Measurements from ENCODE around the gene PYHIN1. TPM values are rescaled to one million over a fixed set of nuclear protein-coding genes. Genes with fewer than 3 reads are reported as not detected.
A peak's percentile ranks its signal among the peaks of the same experiment; 100 is the strongest.

The PYHIN1 gene
- total and polyA plus RNA-seq, 2 of the 8 experiments (the other 6 are each of a cell fraction or from before 2014, with no cell fraction given): not detected

- no peak within 1 kb of the TSS for H3K27ac ChIP-seq (ENCODE audit: low read depth, low read length)
- no peak within 1 kb of the TSS for H2BK12ac ChIP-seq (ENCODE audit: low read depth, low read length)
- H2BK15ac ChIP-seq (ENCODE audit: low read length): no peak within 1 kb of the TSS
- no peaks in the 10 kb centered on the region for H3K9me3 ChIP-seq (ENCODE audit: insufficient read depth in 2 of 2, low read depth in 1 of 2, low read length in 1 of 2)
- H3K79me1 ChIP-seq (ENCODE audit: low read depth, low read length): no peaks in the 10 kb centered on the region
- H4K8ac ChIP-seq (ENCODE audit: extremely low read depth, insufficient read depth, low read length): no peak within 1 kb of the TSS
- no peak within 1 kb of the TSS for H2BK20ac ChIP-seq (ENCODE audit: low read length)
- no peak within 1 kb of the TSS for H3K56ac ChIP-seq (replicated peaks; ENCODE audit: insufficient read length, low read depth, low read length)
- peaks cover 1 to 13% (median 12%) of the 10 kb centered on the region in 4 experiments; a peak in 5 of 7 replicates for H3K27me3 ChIP-seq (replicated peaks in 1 of 4; ENCODE audit: control insufficient read depth in 3 of 4, extremely low read depth in 1 of 4, insufficient read depth in 3 of 4, low read length in 3 of 4)
- H3K4me3 ChIP-seq (ENCODE audit: extremely low read depth in 1 of 4, insufficient read depth in 2 of 4, low read depth in 3 of 4, low read length in 4 of 4): no peak within 1 kb of the TSS
- no peak within 1 kb of the TSS for H3K23ac ChIP-seq (ENCODE audit: insufficient read length)
- no peak within 1 kb of the TSS for H4K91ac ChIP-seq (replicated peaks; ENCODE audit: insufficient read length, low read length)
- POLR2A ChIA-PET (ENCODE audit: partially characterized antibody): no interaction called here
- CTCF ChIA-PET (ENCODE audit: partially characterized antibody): interaction anchor here (0.6 kb wide), 1 partner anchor 585 kb away, joined by 5 read pairs; no protein-coding TSS in a partner anchor
- 89% methylated on average over 5 of the region's 5 CpGs; no CpG with 5 or more reads in 1 of the 2 experiments for WGBS, 2 experiments (ENCODE audit: extremely low coverage in 1 of 2, insufficient coverage in 1 of 2, insufficient read length in 1 of 2, insufficient replicate concordance in 2 of 2, low coverage in 1 of 2, low lambda C conversion rate in 2 of 2, missing lambda C conversion rate in 1 of 2)
- no peak for FAIRE-seq
- H3K18ac ChIP-seq (ENCODE audit: extremely low read depth, low read length): no peak within 1 kb of the TSS
- H3K79me2 ChIP-seq (ENCODE audit: control insufficient read depth in 1 of 2, insufficient read depth in 2 of 2, low read length in 2 of 2): no peaks in the 10 kb centered on the region
- H3K14ac ChIP-seq (ENCODE audit: insufficient read length): no peak within 1 kb of the TSS
- H2AK5ac ChIP-seq (ENCODE audit: low read depth, low read length): no peak within 1 kb of the TSS
- no peak within 1 kb of the TSS for H3K9ac ChIP-seq (replicated peaks in 1 of 4; ENCODE audit: extremely low read depth in 1 of 4, low read depth in 3 of 4, low read length in 3 of 4)
- H4K5ac ChIP-seq (ENCODE audit: insufficient read length, low read depth, low read length): no peak within 1 kb of the TSS
- H4K20me1 ChIP-seq (replicated peaks in 1 of 2; ENCODE audit: control insufficient read depth in 1 of 2, insufficient read depth in 2 of 2, low read length in 2 of 2): no peaks in the 10 kb centered on the region
- H3K36me3 ChIP-seq (ENCODE audit: control insufficient read depth in 2 of 4, insufficient read depth in 4 of 4, low read length in 3 of 4): no peaks in the 10 kb centered on the region
- no peak within 1 kb of the TSS for H2BK120ac ChIP-seq (replicated peaks; ENCODE audit: low read depth, low read length)
- H3K4ac ChIP-seq (replicated peaks; ENCODE audit: insufficient read length, low read depth, low read length): no peak within 1 kb of the TSS
- peaks cover 2 to 21% (median 15%) of the 10 kb centered on the region in 4 experiments; a peak in 5 of 7 replicates for H3K4me1 ChIP-seq (replicated peaks in 1 of 4; ENCODE audit: control insufficient read depth in 3 of 4, insufficient read depth in 4 of 4, low read length in 3 of 4)
- no peak for DNase-seq (ENCODE audit: low read depth in 1 of 2, low spot score in 2 of 2)
- H3K4me2 ChIP-seq (ENCODE audit: insufficient read depth in 1 of 2, low read depth in 2 of 2, low read length in 2 of 2): no peak within 1 kb of the TSS
- peak within 1 kb of the TSS; percentile 37; the same call in 1 of the 2 replicates for H2AFZ ChIP-seq (ENCODE audit: low read length)
- no peak within 1 kb of the TSS for H2BK5ac ChIP-seq (ENCODE audit: low read depth, low read length)
- H3K23me2 ChIP-seq (ENCODE audit: low read depth, low read length): 0 out of 2 replicates have a peak, but pooled peaks cover 4% of the 10 kb centered on the region
- TF ChIP-seq RAD21 (IDR thresholded peaks at IDR 0.05 in 1 of 2, conservative IDR thresholded peaks at IDR 0.05 in 1 of 2; ENCODE audit: low read depth in 2 of 2, low read length in 2 of 2) (no peak), RBBP5 (IDR thresholded peaks at IDR 0.05; ENCODE audit: borderline replicate concordance, low read depth, low read length) (no peak), PHF8 (conservative IDR thresholded peaks at IDR 0.05; ENCODE audit: low read depth, low read length) (no peak), EZH2 (IDR thresholded peaks at IDR 0.05; ENCODE audit: low read depth, low read length, severe bottlenecking) (no peak), CTCF (IDR thresholded peaks at IDR 0.05; ENCODE audit: control extremely low read depth in 1 of 3, insufficient read depth in 1 of 3, low read depth in 1 of 3, low read length in 3 of 3) (no peak), SP1 (IDR thresholded peaks at IDR 0.05; ENCODE audit: low read depth, low read length) (no peak), KDM4A (IDR thresholded peaks at IDR 0.05; ENCODE audit: low read depth, low read length, severe bottlenecking) (no peak), TBP (IDR thresholded peaks at IDR 0.05; ENCODE audit: low read depth, low read length) (no peak), TAF7 (optimal IDR thresholded peaks at IDR 0.05; ENCODE audit: borderline replicate concordance, low read depth, low read length) (no peak)
Measured at GRCh38 chr1:159009704-159010361, 78.5 kb downstream of the PYHIN1 start, which contains the start of gene IFI16. Gene IFI16 (plus strand): TSS chr1:159009907. CDS start chr1:159014681, 4,774 bp downstream.

Measured in H1 (cell line).